Neural cell (in vitro differentiated cells): Measurements from ENCODE around the gene IL10. TPM values are rescaled to one million over a fixed set of nuclear protein-coding genes. Genes with fewer than 3 reads are reported as not detected.

Experiments
- H2AFZ ChIP-seq: fragments of 200-600, 300-800 bp; sonication (generic), shearing (Covaris generic); 2 replicates; pipeline ENCODE4 v1.6.0; 2014; ENCODE audit warnings: low read depth, mild to moderate bottlenecking, antibody characterized with exemption, low read length, moderate library complexity
- H3F3A ChIP-seq: fragments of 200-600 bp; shearing (Covaris generic); 2 replicates; pipeline ENCODE4 v1.6.1; 2016; ENCODE audit warnings: mild to moderate bottlenecking, moderate library complexity, mixed read lengths, antibody characterized with exemption, low read length; ENCODE audit not compliant: insufficient read depth, poor library complexity, severe bottlenecking
- H3K27ac ChIP-seq: fragments of 200-600, 300-800 bp; sonication (generic), shearing (Covaris generic); 2 replicates; pipeline ENCODE4 v1.5.1; 2014; ENCODE audit warnings: mild to moderate bottlenecking, low read length, moderate library complexity
- H3K27me3 ChIP-seq: fragments of 300-800, 200-600 bp; sonication (generic), shearing (Covaris generic); 2 replicates; pipeline ENCODE4 v1.6.0; 2014; ENCODE audit warnings: mild to moderate bottlenecking, low read depth, low read length, moderate library complexity; ENCODE audit not compliant: insufficient read depth
- H3K36me3 ChIP-seq: fragments of 300-800, 200-600 bp; sonication (generic), shearing (Covaris generic); 2 replicates; pipeline ENCODE4 v1.5.1; 2014; ENCODE audit warnings: mild to moderate bottlenecking, antibody characterized with exemption, low read length, moderate library complexity; ENCODE audit not compliant: insufficient read depth
- H3K4me2 ChIP-seq: fragments of 300-800, 200-600 bp; sonication (generic), shearing (Covaris generic); 2 replicates; pipeline ENCODE4 v1.6.0; 2014; ENCODE audit warnings: mild to moderate bottlenecking, low read length
- H3K4me3 ChIP-seq: fragments of 300-800, 200-600 bp; sonication (generic), shearing (Covaris generic); 2 replicates; pipeline ENCODE4 v1.5.1; 2014; ENCODE audit warnings: mild to moderate bottlenecking, low read length, moderate library complexity
- H3K79me2 ChIP-seq: fragments of 200-600 bp; shearing (Covaris generic); replicated peaks from 2 replicates; pipeline ENCODE4 v1.6.0; 2014; ENCODE audit warnings: mild to moderate bottlenecking, low read length, moderate library complexity; ENCODE audit not compliant: insufficient read depth
- H3K9ac ChIP-seq: fragments of 300-800, 200-600 bp; sonication (generic), shearing (Covaris generic); 2 replicates; pipeline ENCODE4 v1.6.1; 2016; ENCODE audit warnings: mild to moderate bottlenecking, low read length, mixed read lengths
- H3K9me2 ChIP-seq: fragments of 200-600 bp; shearing (Covaris generic); 2 replicates; pipeline ENCODE4 v1.6.1; 2016; ENCODE audit warnings: mild to moderate bottlenecking, low read length, mixed read lengths; ENCODE audit not compliant: insufficient read depth
- H3K9me3 ChIP-seq: fragments of 200-600, 300-800 bp; sonication (generic), shearing (Covaris generic); 2 replicates; pipeline ENCODE4 v1.6.1; 2016; ENCODE audit warnings: mild to moderate bottlenecking, mixed run types, low read length, moderate library complexity, mixed read lengths
- H4K20me1 ChIP-seq: fragments of 200-600 bp; shearing (Covaris generic); 2 replicates; pipeline ENCODE4 v1.6.1; 2016; ENCODE audit warnings: mild to moderate bottlenecking, mixed run types; ENCODE audit not compliant: insufficient read depth
- EP300 ChIP-seq: fragments of 450-650 bp; conservative IDR thresholded peaks from 2 replicates; pipeline ENCODE4 v1.6.1; 2014; ENCODE audit warnings: antibody characterized with exemption, mild to moderate bottlenecking, moderate library complexity; ENCODE audit not compliant: poor library complexity, severe bottlenecking
- EZH2 ChIP-seq: fragments of 200-600, 300-800 bp; shearing (Covaris generic), sonication (generic); IDR thresholded peaks from 2 replicates; pipeline ENCODE4 v1.6.1; 2014; ENCODE audit warnings: antibody characterized with exemption, low read length, borderline replicate concordance, mild to moderate bottlenecking; ENCODE audit not compliant: insufficient read depth, poor library complexity, severe bottlenecking
- MXI1 ChIP-seq: fragments of 450-650 bp; conservative IDR thresholded peaks from 2 replicates; pipeline ENCODE4 v1.6.1; 2014; ENCODE audit warnings: antibody characterized with exemption, mild to moderate bottlenecking; ENCODE audit not compliant: poor library complexity, severe bottlenecking
- POLR2AphosphoS5 ChIP-seq: IDR thresholded peaks from 2 replicates; pipeline ENCODE4 v1.6.1; 2012
- RAD21 ChIP-seq: fragments of 450-650 bp; conservative IDR thresholded peaks from 2 replicates; pipeline ENCODE4 v1.6.1; 2014; ENCODE audit warnings: antibody characterized with exemption, mild to moderate bottlenecking, moderate library complexity
- SMC3 ChIP-seq: fragments of 450-650 bp; conservative IDR thresholded peaks from 2 replicates; pipeline ENCODE4 v1.6.1; 2014; ENCODE audit warnings: antibody characterized with exemption, mild to moderate bottlenecking, moderate library complexity; ENCODE audit not compliant: poor library complexity
- TAF1 ChIP-seq: IDR thresholded peaks from 2 replicates; pipeline ENCODE4 v1.6.1; 2012; ENCODE audit warnings: low read depth
- polyA plus RNA-seq: library from polyadenylated mRNA; depleted of rRNA; stranded (reverse); fragments of >200 nt; gene quantifications from 2 replicates; pipeline ENCODE4 v1.2.3, GENCODE V29; 2014
- TF ChIP-seq, protein P1 (sequence below): IDR thresholded peaks from 2 replicates; pipeline ENCODE4 v1.6.1; 2012; ENCODE audit warnings: borderline replicate concordance
- TF ChIP-seq, protein P2 (sequence below): fragments of 450-650 bp; IDR thresholded peaks from 2 replicates; pipeline ENCODE4 v1.5.1; 2014; ENCODE audit warnings: antibody characterized with exemption, mild to moderate bottlenecking, moderate library complexity; ENCODE audit not compliant: poor library complexity, severe bottlenecking

Gene IL10
- polyA plus RNA-seq, 1 donor from 2014 or later: not detected

DNA sequence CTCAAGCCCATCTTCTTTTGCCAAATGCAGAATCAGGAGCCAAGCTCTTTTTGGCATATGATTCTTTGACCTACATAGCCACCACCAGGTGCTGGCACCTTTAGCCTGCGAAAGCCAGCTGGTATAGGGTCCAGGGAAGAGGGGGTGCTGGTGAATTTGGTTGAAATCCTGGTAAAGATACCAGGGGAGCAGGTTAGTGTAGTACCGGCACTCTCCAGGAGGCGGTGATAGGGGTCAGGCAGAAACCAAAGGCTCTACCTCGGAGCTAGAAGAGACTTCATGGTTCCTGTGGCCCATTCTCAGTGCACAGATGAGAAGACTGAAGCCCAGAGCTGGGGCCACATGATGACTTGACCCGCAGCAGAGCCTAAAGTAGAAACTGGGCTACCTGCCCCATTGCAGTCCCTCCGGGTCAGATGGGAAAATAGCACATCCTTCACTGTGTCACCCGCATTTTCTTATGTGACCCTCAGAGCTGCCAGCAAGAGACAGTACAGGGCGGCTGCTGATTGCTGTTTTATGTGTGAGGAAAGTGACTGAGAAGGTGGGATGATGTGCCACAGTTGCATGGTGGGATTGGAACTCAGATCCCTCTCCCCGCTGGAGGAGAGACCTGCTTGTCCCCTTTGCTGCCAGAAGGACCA lies 37.7 kb downstream of the IL10 start:
- no peak overlapping the region for H2AFZ ChIP-seq
- no peaks in the 10 kb centered on the region for H3K9me2 ChIP-seq
- H3K36me3 ChIP-seq: no peaks in the 10 kb centered on the region
- TF ChIP-seq TAF1 (no peak), POLR2AphosphoS5 (no peak), EZH2 (no peak), SMC3 (peak; percentile 32), RAD21 (no peak), MXI1 (no peak), EP300 (no peak)
- TF ChIP-seq, protein P1, sequence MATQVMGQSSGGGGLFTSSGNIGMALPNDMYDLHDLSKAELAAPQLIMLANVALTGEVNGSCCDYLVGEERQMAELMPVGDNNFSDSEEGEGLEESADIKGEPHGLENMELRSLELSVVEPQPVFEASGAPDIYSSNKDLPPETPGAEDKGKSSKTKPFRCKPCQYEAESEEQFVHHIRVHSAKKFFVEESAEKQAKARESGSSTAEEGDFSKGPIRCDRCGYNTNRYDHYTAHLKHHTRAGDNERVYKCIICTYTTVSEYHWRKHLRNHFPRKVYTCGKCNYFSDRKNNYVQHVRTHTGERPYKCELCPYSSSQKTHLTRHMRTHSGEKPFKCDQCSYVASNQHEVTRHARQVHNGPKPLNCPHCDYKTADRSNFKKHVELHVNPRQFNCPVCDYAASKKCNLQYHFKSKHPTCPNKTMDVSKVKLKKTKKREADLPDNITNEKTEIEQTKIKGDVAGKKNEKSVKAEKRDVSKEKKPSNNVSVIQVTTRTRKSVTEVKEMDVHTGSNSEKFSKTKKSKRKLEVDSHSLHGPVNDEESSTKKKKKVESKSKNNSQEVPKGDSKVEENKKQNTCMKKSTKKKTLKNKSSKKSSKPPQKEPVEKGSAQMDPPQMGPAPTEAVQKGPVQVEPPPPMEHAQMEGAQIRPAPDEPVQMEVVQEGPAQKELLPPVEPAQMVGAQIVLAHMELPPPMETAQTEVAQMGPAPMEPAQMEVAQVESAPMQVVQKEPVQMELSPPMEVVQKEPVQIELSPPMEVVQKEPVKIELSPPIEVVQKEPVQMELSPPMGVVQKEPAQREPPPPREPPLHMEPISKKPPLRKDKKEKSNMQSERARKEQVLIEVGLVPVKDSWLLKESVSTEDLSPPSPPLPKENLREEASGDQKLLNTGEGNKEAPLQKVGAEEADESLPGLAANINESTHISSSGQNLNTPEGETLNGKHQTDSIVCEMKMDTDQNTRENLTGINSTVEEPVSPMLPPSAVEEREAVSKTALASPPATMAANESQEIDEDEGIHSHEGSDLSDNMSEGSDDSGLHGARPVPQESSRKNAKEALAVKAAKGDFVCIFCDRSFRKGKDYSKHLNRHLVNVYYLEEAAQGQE: no peak
- TF ChIP-seq, protein P2, sequence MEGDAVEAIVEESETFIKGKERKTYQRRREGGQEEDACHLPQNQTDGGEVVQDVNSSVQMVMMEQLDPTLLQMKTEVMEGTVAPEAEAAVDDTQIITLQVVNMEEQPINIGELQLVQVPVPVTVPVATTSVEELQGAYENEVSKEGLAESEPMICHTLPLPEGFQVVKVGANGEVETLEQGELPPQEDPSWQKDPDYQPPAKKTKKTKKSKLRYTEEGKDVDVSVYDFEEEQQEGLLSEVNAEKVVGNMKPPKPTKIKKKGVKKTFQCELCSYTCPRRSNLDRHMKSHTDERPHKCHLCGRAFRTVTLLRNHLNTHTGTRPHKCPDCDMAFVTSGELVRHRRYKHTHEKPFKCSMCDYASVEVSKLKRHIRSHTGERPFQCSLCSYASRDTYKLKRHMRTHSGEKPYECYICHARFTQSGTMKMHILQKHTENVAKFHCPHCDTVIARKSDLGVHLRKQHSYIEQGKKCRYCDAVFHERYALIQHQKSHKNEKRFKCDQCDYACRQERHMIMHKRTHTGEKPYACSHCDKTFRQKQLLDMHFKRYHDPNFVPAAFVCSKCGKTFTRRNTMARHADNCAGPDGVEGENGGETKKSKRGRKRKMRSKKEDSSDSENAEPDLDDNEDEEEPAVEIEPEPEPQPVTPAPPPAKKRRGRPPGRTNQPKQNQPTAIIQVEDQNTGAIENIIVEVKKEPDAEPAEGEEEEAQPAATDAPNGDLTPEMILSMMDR: peak; percentile 48
- no peaks in the 10 kb centered on the region for H3F3A ChIP-seq
- H3K4me2 ChIP-seq: no peak overlapping the region
- H3K27ac ChIP-seq: no peak overlapping the region
- no peaks in the 10 kb centered on the region for H3K9me3 ChIP-seq
- no peaks in the 10 kb centered on the region for H3K79me2 ChIP-seq
- H3K4me3 ChIP-seq: no peak overlapping the region
- H4K20me1 ChIP-seq: no peaks in the 10 kb centered on the region
- H3K9ac ChIP-seq: no peak overlapping the region
- no peaks in the 10 kb centered on the region for H3K27me3 ChIP-seq

DNA sequence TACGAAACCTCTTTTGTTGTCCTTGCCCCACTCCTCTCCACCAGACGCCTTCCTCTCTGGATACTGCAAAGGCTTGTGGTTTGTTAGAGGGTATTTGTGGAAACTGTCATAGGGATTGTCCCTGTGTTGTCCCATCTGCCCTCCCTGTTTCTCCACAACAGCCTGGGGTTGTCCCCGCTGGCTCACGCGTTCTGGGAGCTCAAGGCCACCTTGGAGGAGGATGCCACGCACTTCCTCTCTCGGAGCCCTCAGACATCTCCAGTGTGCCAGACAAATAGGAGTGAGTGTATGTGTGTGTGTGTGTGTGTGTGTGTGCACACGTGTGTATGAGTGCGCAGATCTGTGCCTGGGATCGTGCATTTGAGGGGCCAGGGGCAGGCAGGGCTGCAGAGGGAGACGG lies 39.3 kb downstream of the IL10 start:
- no peaks in the 10 kb centered on the region for H3K9me2 ChIP-seq
- no peak for TF ChIP-seq EZH2
- TF ChIP-seq EP300: no peak
- TF ChIP-seq, protein P1: no peak
- no peak for TF ChIP-seq MXI1
- no peak for TF ChIP-seq SMC3

More for the DNA sequence above, 39.3 kb downstream of the IL10 start:
- no peak overlapping the region for H3K4me3 ChIP-seq
- H3K36me3 ChIP-seq: no peaks in the 10 kb centered on the region
- H3K79me2 ChIP-seq: no peaks in the 10 kb centered on the region
- H3K27ac ChIP-seq: no peak overlapping the region
- H3K4me2 ChIP-seq: no peak overlapping the region
- H3F3A ChIP-seq: no peaks in the 10 kb centered on the region
- H3K9ac ChIP-seq: no peak overlapping the region
- H4K20me1 ChIP-seq: no peaks in the 10 kb centered on the region
- H3K9me3 ChIP-seq: no peaks in the 10 kb centered on the region
- no peak overlapping the region for H2AFZ ChIP-seq
- no peaks in the 10 kb centered on the region for H3K27me3 ChIP-seq
